ENCODE data around the gene LRRC8D. TPM values are rescaled to one million over a fixed set of nuclear protein-coding genes. Genes with fewer than 3 reads are reported as not detected.

Gene LRRC8D
- total and polyA plus RNA-seq, 9 of the 15 experiments (the other 6 are each of a cell fraction or from before 2014, with no cell fraction given) = 3.4 to 53.9 (median 15.9) TPM

DNA sequence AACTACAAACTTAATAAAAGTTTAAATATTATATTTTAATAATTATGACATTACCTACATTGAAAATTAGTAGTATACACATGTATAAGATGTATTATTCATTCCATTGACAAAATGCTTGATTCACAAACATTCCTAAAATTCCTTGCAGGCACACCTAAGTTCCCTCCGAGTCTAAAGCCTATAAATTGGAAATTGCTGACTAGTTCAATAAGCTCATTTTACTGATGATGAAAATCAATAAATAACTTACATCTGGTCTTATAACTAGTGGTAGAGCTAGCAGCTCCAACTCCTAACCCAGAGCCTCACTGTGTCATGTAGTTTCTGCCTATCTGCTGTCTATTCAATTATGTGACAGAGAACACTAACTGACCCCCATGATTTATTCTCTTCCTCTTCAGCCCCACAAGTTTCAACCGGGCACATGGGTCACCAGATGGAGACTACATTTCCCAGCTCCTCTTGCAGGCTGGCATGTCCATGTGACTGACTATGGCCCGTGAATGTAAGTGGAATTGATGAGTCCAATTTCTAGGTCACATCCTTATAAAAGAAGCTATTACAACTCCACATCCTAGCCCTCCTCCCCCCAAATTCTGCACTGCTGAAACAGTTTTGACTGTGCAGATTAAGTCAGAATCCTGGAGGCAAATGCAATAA, 29.6 kb upstream of the LRRC8D start (continued):
- TF ChIP-seq ATF1 (CRISPR knock-in tag; IDR thresholded peaks at IDR 0.05) (no peak), ATF1 (tag; IDR thresholded peaks at IDR 0.05) (no peak), ZBTB5 (IDR thresholded peaks at IDR 0.05) (no peak), ZNF551 (CRISPR knock-in tag; IDR thresholded peaks at IDR 0.05) (no peak), NELFE (IDR thresholded peaks at IDR 0.05; ENCODE audit: insufficient read depth, insufficient read length) (no peak), MAFF (IDR thresholded peaks at IDR 0.05; ENCODE audit: low read length) (peak; percentile 36; the same call in 1 of the 2 replicates), C11orf30 (IDR thresholded peaks at IDR 0.05; ENCODE audit: low read depth) (peak; percentile 66; the same call in 1 of the 2 replicates)

- no peak overlapping the region for H3K4me2 ChIP-seq (ENCODE audit: insufficient read depth, low read length)
- POLR2A ChIA-PET = no interaction called here
- ATAC-seq (no peak), FAIRE-seq (no peak), DNase-seq (ENCODE audit: extremely low read depth in 1 of 4, low spot score in 3 of 4) (no peak)
- no peaks in the 10 kb centered on the region for H3K79me2 ChIP-seq (ENCODE audit: control insufficient read depth, insufficient read depth, low read length)
- H3K36me3 ChIP-seq (ENCODE audit: control insufficient read depth, insufficient read depth, low read length) = no peaks in the 10 kb centered on the region
- 45% methylated on average over 5 of the region's 5 CpGs for WGBS (ENCODE audit: insufficient coverage, low coverage, missing lambda C conversion rate)
- H2AFZ ChIP-seq (ENCODE audit: low read depth, low read length) = no peak overlapping the region
- peaks cover 0 to 8% of the 10 kb centered on the region in 2 experiments; a peak in 2 of 5 replicates for H3K4me1 ChIP-seq (replicated peaks in 1 of 2; ENCODE audit: control insufficient read depth in 2 of 2, insufficient read depth in 2 of 2, low read length in 2 of 2)
- H3K27ac ChIP-seq (ENCODE audit: extremely low read depth, low read depth, low read length) = no peak overlapping the region
- no peak overlapping the region for H3K9ac ChIP-seq (ENCODE audit: insufficient read depth in 1 of 2, low read depth in 2 of 2, low read length in 2 of 2)
- intact Hi-C loops (cut with micrococcal nuclease) (no loop called here), in situ Hi-C loops (cut with MboI) (no loop called here)
- H4K20me1 ChIP-seq (replicated peaks; ENCODE audit: control insufficient read depth, insufficient read depth, low read length) = no peaks in the 10 kb centered on the region
- BruUV-seq (replicated peaks) = no TSS peak
- CTCF ChIA-PET (ENCODE audit: low intra/inter-chr PET ratio) = no interaction called here
- H3K9me1 ChIP-seq (ENCODE audit: control insufficient read depth, insufficient read depth, low read length) = no peaks in the 10 kb centered on the region
- no peak overlapping the region for H3K4me3 ChIP-seq
- H3K27me3 ChIP-seq (ENCODE audit: control insufficient read depth in 2 of 2, insufficient read depth in 2 of 2, low read length in 2 of 2) = no peaks in the 10 kb centered on the region
- no peaks in the 10 kb centered on the region for H3K9me3 ChIP-seq (replicated peaks; ENCODE audit: control insufficient read depth, insufficient read depth, low read depth, low read length)
- no peak for TF ChIP-seq OTX1 (CRISPR knock-in tag; IDR thresholded peaks at IDR 0.05)
- no peak for TF ChIP-seq MED1 (CRISPR knock-in tag; IDR thresholded peaks at IDR 0.05; ENCODE audit: borderline replicate concordance)
- no peak for TF ChIP-seq CHAMP1 (IDR thresholded peaks at IDR 0.05)
- no peak for TF ChIP-seq KLF10 (CRISPR knock-in tag; IDR thresholded peaks at IDR 0.05)
- TF ChIP-seq SRSF1 (IDR thresholded peaks at IDR 0.05; ENCODE audit: low read depth, low read length) = no peak
- TF ChIP-seq, protein P1, sequence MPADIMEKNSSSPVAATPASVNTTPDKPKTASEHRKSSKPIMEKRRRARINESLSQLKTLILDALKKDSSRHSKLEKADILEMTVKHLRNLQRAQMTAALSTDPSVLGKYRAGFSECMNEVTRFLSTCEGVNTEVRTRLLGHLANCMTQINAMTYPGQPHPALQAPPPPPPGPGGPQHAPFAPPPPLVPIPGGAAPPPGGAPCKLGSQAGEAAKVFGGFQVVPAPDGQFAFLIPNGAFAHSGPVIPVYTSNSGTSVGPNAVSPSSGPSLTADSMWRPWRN (IDR thresholded peaks at IDR 0.05; ENCODE audit: low read depth) = no peak
Observed at GRCh38 chr1:89794406-89794805, 26.4 kb upstream of the LRRC8D start.
